Esophagus squamous epithelium (tissue), 5 donors: ENCODE measurements around the gene CEP128. TPM values are rescaled to one million over a fixed set of nuclear protein-coding genes. Genes with fewer than 3 reads are reported as not detected.

Source experiments
- DNase-seq: peaks from one replicate; lab custom pipeline; 2025; lab: John Stamatoyannopoulos, UW
- H3K27ac ChIP-seq, 4 donors: fragments of 200-600 bp; sonication (generic); one replicate each; pipeline ENCODE4 v1.5.1; 2016 to 2019; ENCODE audit warnings: mild to moderate bottlenecking in 1 of 4
- H3K27me3 ChIP-seq, 4 donors: fragments of 200-600 bp; sonication (generic); 1 replicate in 3 of 4; 2 replicates in 1 of 4; pipeline versions ENCODE4 v1.5.1 to v1.6.0; 2017 to 2021; ENCODE audit warnings: antibody characterized with exemption in 1 of 4
- H3K36me3 ChIP-seq, 3 donors: fragments of 200-600 bp; sonication (generic); one replicate each; pipeline ENCODE4 v1.5.1; 2016 to 2019
- H3K4me1 ChIP-seq, 3 donors: fragments of 200-600 bp; sonication (generic); one replicate each; pipeline ENCODE4 v1.5.1; 2017 to 2019
- H3K4me3 ChIP-seq, 4 donors: fragments of 200-600 bp; sonication (generic); 1 replicate in 3 of 4; 2 replicates in 1 of 4; pipeline ENCODE4 v1.5.1; 2016 to 2019; ENCODE audit warnings: mild to moderate bottlenecking in 2 of 4, moderate library complexity in 1 of 4
- H3K9me3 ChIP-seq, 3 donors: fragments of 200-600 bp; sonication (generic); one replicate each; pipeline ENCODE4 v1.5.1; 2016 to 2019
- CTCF ChIP-seq, 6 experiments: fragments of 450-650 bp in 4 of 6; fragments of 200-600 bp in 2 of 6; sonication (generic) in 2 of 6; IDR thresholded peaks; one replicate each; pipeline ENCODE4 v1.5.1; 2016 to 2019; ENCODE audit warnings: antibody characterized with exemption in 6 of 6, mild to moderate bottlenecking in 4 of 6, moderate library complexity in 4 of 6
- POLR2A ChIP-seq, 4 donors: fragments of 450-650 bp; IDR thresholded peaks; one replicate each; pipeline ENCODE4 v1.6.1; 2017; ENCODE audit warnings: antibody characterized with exemption in 4 of 4, mild to moderate bottlenecking in 4 of 4, moderate library complexity in 3 of 4
- WGBS, 2 donors: methylation state at CpG; one replicate each; pipeline ENCODE4 v1.1.5; 2018; 5-methylcytosine and 5-hydroxymethylcytosine counted together
- intact Hi-C: fragments of 100-400 bp; cut with DNase I; formaldehyde crosslinking; loops from one replicate; pipeline ENCODE4 v1.15.0; 2022
- total RNA-seq, 4 donors: library from RNA; depleted of rRNA; stranded (reverse); fragments of >200 nt; gene quantifications; one replicate each; pipeline ENCODE4 v1.1.0, GENCODE V29; 2016
- donor health status: DM: yes; HTN: yes; CAD: no.

The CEP128 gene
- total RNA-seq, 4 donors from 2014 or later = 2.0 to 12.6 (median 5.4) TPM

- intact Hi-C loops = no loop called here
- TF ChIP-seq CTCF (IDR thresholded peaks at IDR 0.05) (no peak), POLR2A (IDR thresholded peaks at IDR 0.05) (no peak)
- Histone ChIP-seq H3K4me3 (no peak overlapping the region), H3K9me3 (no peaks in the 10 kb centered on the region), H3K4me1 (peaks cover 5 to 11% (median 6%) of the 10 kb centered on the region in 3 donors), H3K27ac (no peak overlapping the region), H3K36me3 (no peaks in the 10 kb centered on the region), H3K27me3 (peaks cover 0 to 35% (median 0%) of the 10 kb centered on the region in 4 donors)
- WGBS, 2 donors = 72 to 82% methylated on average over 1 of the region's 1 CpG
- no peak for DNase-seq
These were observed 4.6 kb upstream of the CEP128 start for GRCh38 chr14:80946187-80946586.

DNA sequence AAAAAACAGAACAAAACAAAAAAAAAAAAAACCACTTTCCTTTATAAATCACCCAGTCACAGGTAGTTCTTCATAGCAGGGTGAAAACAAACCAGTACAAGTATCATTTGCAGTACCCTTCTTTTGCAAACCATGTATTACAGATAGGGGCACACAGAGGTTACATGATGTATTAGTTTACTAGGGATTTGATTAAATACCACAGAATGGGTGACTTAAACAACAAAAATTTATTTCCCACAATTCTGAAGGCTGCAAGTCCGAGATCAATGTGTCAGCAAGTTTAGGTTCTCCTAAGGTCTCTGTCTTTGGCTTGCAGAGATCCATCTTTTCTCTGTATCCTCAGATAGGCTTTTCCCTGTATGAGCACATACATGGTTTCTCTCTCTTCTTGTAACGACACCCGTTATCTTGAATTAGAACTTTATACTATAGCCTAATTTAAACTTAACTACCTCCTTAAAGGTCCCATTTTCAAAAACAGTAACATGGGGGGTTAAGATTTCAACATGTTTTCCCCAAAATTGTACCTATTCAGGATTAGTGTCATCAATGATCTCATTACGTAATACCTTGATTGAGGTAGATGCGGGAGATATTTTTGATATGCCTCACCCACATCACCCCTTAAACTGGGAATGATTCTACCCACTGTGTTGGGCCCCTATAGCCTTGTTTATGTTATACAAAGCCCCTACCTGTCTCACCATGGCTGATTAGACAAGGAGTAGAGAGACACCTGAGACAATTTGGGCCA lies 3.5 kb upstream of the CEP128 start:
- no peak for TF ChIP-seq CTCF (IDR thresholded peaks at IDR 0.05)
- no peak for TF ChIP-seq POLR2A (IDR thresholded peaks at IDR 0.05)
- H3K4me3 ChIP-seq = no peak overlapping the region
- H3K27me3 ChIP-seq = peaks cover 0 to 34% (median 0%) of the 10 kb centered on the region in 4 donors
- H3K27ac ChIP-seq = no peak overlapping the region
- WGBS, 2 donors = 87 to 90% methylated on average over 5 of the region's 5 CpGs
- H3K4me1 ChIP-seq = peaks cover 5 to 22% (median 11%) of the 10 kb centered on the region in 3 donors
- DNase-seq = no peak
- H3K9me3 ChIP-seq = no peaks in the 10 kb centered on the region
- intact Hi-C loops = no loop called here
- no peaks in the 10 kb centered on the region for H3K36me3 ChIP-seq

GRCh38 chr14:80942191-80942600 lies 658 bp upstream of the CEP128 start:
- intact Hi-C loops = no loop called here
- no peak for TF ChIP-seq POLR2A (IDR thresholded peaks at IDR 0.05)
- no peak for TF ChIP-seq CTCF (IDR thresholded peaks at IDR 0.05)
- Histone ChIP-seq H3K27ac (peak overlapping the region; percentile 62 to 82 (median 70)), H3K27me3 (peaks cover 0 to 13% (median 0%) of the 10 kb centered on the region in 4 donors), H3K4me1 (peaks cover 5 to 22% (median 11%) of the 10 kb centered on the region in 3 donors), H3K4me3 (peak overlapping the region; percentile 63 to 91 (median 82)), H3K36me3 (no peaks in the 10 kb centered on the region), H3K9me3 (no peaks in the 10 kb centered on the region)
- WGBS, 2 donors = 28 to 29% methylated on average over 5 of the region's 5 CpGs
- no peak for DNase-seq

DNA sequence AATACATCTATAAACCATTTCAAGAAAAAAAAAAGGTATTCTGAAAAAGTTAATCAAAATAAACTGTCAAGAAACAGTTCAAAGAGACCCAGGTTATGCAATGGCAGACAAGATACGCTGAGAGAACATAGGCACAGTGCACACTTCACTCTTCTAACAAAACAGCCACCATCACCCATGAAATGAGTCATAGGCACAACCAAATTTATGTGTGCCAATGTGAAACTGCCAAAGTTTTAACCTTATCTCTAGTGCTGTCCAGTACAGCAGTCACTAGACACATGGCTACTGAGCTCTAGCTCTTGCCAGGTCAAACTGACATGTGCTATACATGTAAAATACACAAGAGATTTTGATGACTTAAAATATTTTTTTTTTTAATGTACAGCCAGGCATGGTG lies 1.4 kb downstream of the CEP128 start:
- Histone ChIP-seq H3K27ac (no peak overlapping the region), H3K4me3 (no peak overlapping the region), H3K4me1 (peaks cover 5 to 22% (median 11%) of the 10 kb centered on the region in 3 donors), H3K27me3 (no peaks in the 10 kb centered on the region), H3K36me3 (no peaks in the 10 kb centered on the region), H3K9me3 (no peaks in the 10 kb centered on the region)
- TF ChIP-seq POLR2A (IDR thresholded peaks at IDR 0.05) (no peak), CTCF (IDR thresholded peaks at IDR 0.05) (no peak)
- WGBS, 2 donors = 45 to 67% methylated on average over 1 of the region's 1 CpG
- DNase-seq = no peak
- intact Hi-C loops = no loop called here

DNA sequence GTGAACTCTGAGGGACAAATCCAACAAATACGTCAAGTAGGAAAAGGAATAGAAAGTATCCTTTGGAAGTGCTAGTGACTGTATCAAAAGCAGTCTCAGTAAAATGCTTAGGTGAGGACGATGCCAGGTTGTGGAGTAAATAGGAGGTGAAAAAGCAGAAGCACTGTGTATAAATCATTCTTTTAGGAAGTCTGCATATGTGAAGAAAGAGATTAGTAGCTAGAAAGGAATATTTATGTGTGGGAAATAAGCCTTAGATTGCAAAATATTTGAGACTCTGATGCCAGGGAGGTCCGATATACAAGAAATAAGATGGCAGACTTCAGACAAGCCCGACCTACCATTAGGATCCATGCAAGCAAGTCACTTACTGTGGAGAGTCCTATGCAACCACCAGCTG lies 7.9 kb downstream of the CEP128 start:
- no peak for DNase-seq
- H3K36me3 ChIP-seq = no peaks in the 10 kb centered on the region
- H3K27me3 ChIP-seq = no peaks in the 10 kb centered on the region
- H3K4me1 ChIP-seq = peaks cover 0 to 11% (median 0%) of the 10 kb centered on the region in 3 donors
- intact Hi-C loops = no loop called here
- TF ChIP-seq CTCF (IDR thresholded peaks at IDR 0.05) = no peak
- TF ChIP-seq POLR2A (IDR thresholded peaks at IDR 0.05) = no peak
- H3K4me3 ChIP-seq = no peak overlapping the region
- no peak overlapping the region for H3K27ac ChIP-seq
- WGBS, 2 donors = 76 to 81% methylated on average over 4 of the region's 4 CpGs
- no peaks in the 10 kb centered on the region for H3K9me3 ChIP-seq
